HEK293 (cell line): Measurements from ENCODE around the gene RALGAPA1.
"Not testable (repeated sequence)": the region's sequence is repeated elsewhere in the genome, so short reads cannot be mapped to it uniquely, and the experiment has no call there.

Experiments
- CTCF ChIA-PET: fragments of 350-600 bp; formaldehyde crosslinking; extraction: SDS; loops from one replicate; lab custom pipeline; 2021; ENCODE audit warnings: antibody characterized with exemption; lab: Yijun Ruan, JAX
- POLR2A ChIA-PET: fragments of 300-600 bp; formaldehyde crosslinking; extraction: SDS; loops from one replicate; lab custom pipeline; 2020; ENCODE audit warnings: antibody characterized with exemption, inconsistent platforms; lab: Yijun Ruan, JAX
- H3K27ac ChIP-seq: fragments of 200-500 bp; sonication (Bioruptor generic); 2 replicates; pipeline ENCODE4 v1.5.1; 2014; ENCODE audit warnings: low read depth, low read length, control low read depth, inconsistent platforms; ENCODE audit errors: extremely low read depth
- H3K36me3 ChIP-seq, 2 experiments: fragments of 200-500 bp in 1 of 2; sonication (Bioruptor generic) in 1 of 2; 1 replicate in 1 of 2; 2 replicates in 1 of 2; pipeline ENCODE4 v1.5.1; 2014 to 2017; ENCODE audit warnings: inconsistent platforms in 2 of 2, low read length in 2 of 2; ENCODE audit not compliant: control insufficient read depth in 2 of 2, insufficient read depth in 1 of 2
- H3K4me1 ChIP-seq: fragments of 200-500 bp; sonication (Bioruptor generic); 2 replicates; pipeline ENCODE4 v1.5.1; 2014; ENCODE audit warnings: mild to moderate bottlenecking, low read length, inconsistent platforms; ENCODE audit not compliant: control insufficient read depth, insufficient read depth
- H3K4me3 ChIP-seq: 2 replicates; pipeline ENCODE4 v1.5.1; 2011; ENCODE audit warnings: low read depth, mild to moderate bottlenecking, control low read depth, low read length, moderate library complexity
- H3K9me3 ChIP-seq: fragments of 200-500 bp; sonication (Bioruptor generic); 2 replicates; pipeline ENCODE4 v1.5.1; 2014; ENCODE audit warnings: low read depth, low read length, inconsistent platforms; ENCODE audit not compliant: control insufficient read depth, insufficient read depth
- OSR2 ChIP-seq: fragments of 450-650 bp; formaldehyde crosslinking; IDR thresholded peaks from 2 replicates; pipeline ENCODE4 v1.5.1; 2016; ENCODE audit warnings: missing biosample characterization, missing genetic modification characterization
- SCRT2 ChIP-seq: fragments of 450-650 bp; formaldehyde crosslinking; IDR thresholded peaks from 2 replicates; pipeline ENCODE4 v1.5.1; 2016; ENCODE audit warnings: missing biosample characterization, missing genetic modification characterization
- SETDB1 ChIP-seq: IDR thresholded peaks from one replicate; pipeline ENCODE4 v1.6.1; 2017; ENCODE audit warnings: mild to moderate bottlenecking, low read length, moderate library complexity, mixed read lengths; ENCODE audit not compliant: insufficient read length
- ZBTB21 ChIP-seq: fragments of 450-650 bp; formaldehyde crosslinking; IDR thresholded peaks from 2 replicates; pipeline ENCODE4 v1.5.1; 2017; ENCODE audit warnings: missing biosample characterization, missing genetic modification characterization
- ZNF121 ChIP-seq: fragments of 450-650 bp; formaldehyde crosslinking; IDR thresholded peaks from 2 replicates; pipeline ENCODE4 v1.5.1; 2016; ENCODE audit warnings: missing biosample characterization, missing genetic modification characterization
- ZNF157 ChIP-seq: fragments of 450-650 bp; formaldehyde crosslinking; IDR thresholded peaks from 2 replicates; pipeline ENCODE4 v1.5.1; 2016; ENCODE audit warnings: missing biosample characterization, missing genetic modification characterization
- ZNF239 ChIP-seq: fragments of 450-650 bp; formaldehyde crosslinking; IDR thresholded peaks from 2 replicates; pipeline ENCODE4 v1.5.1; 2016; ENCODE audit warnings: missing biosample characterization, missing genetic modification characterization
- ZNF274 ChIP-seq, 2 experiments: fragments of 200-500 bp in 1 of 2; fragments of 450-650 bp in 1 of 2; sonication (Bioruptor generic) in 1 of 2; formaldehyde crosslinking in 1 of 2; IDR thresholded peaks; 2 replicates each; pipeline versions ENCODE4 v1.5.1 to v1.6.1; 2014 to 2016; ENCODE audit warnings: borderline replicate concordance in 1 of 2, inconsistent platforms in 1 of 2, low read length in 1 of 2, missing biosample characterization in 1 of 2, missing genetic modification characterization in 1 of 2
- ZNF335 ChIP-seq: fragments of 450-650 bp; formaldehyde crosslinking; conservative IDR thresholded peaks from 2 replicates; pipeline ENCODE4 v1.5.1; 2016; ENCODE audit warnings: missing biosample characterization, missing genetic modification characterization
- ZNF585B ChIP-seq: fragments of 450-650 bp; formaldehyde crosslinking; IDR thresholded peaks from 2 replicates; pipeline ENCODE4 v1.5.1; 2016; ENCODE audit warnings: missing biosample characterization, missing genetic modification characterization
- ZNF837 ChIP-seq: fragments of 450-650 bp; formaldehyde crosslinking; IDR thresholded peaks from 2 replicates; pipeline ENCODE4 v1.5.1; 2016; ENCODE audit warnings: missing biosample characterization, missing genetic modification characterization
- TF ChIP-seq, protein P1 (sequence below): fragments of 450-650 bp; IDR thresholded peaks from 2 replicates; pipeline ENCODE4 v1.5.1; 2018; ENCODE audit warnings: missing biosample characterization, missing genetic modification characterization
- TF ChIP-seq, protein P2 (sequence below): sonication (generic); formaldehyde crosslinking; IDR thresholded peaks from 2 replicates; pipeline ENCODE4 v1.8.1; 2022; ENCODE audit warnings: mild to moderate bottlenecking, moderate library complexity, missing genetic modification reagents

Gene RALGAPA1

DNA sequence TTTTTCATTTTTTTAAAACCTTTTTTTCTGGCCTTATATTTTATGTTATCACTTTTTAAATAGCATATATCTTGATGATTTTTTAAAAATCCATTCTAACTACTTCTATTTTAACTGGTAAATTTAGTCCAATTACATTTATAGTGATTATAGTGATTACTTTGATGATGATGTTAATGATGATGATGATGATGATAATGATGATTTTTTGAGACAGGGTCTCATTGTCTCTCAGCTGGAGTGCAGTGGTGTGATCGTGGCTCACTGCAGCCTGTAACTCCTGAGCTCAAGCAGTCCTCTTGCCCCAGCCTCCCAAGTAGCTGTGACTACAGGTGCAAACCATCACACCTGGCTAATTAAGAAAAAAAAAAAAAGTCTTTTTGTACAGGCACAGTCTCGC, 44.1 kb upstream of the RALGAPA1 start:
- CTCF ChIA-PET = interaction anchor here (0.7 kb wide), 1 partner anchor 114 kb away, joined by 3 read pairs; no protein-coding TSS in a partner anchor
- no peak overlapping the region for H3K27ac ChIP-seq
- TF ChIP-seq, protein P1, sequence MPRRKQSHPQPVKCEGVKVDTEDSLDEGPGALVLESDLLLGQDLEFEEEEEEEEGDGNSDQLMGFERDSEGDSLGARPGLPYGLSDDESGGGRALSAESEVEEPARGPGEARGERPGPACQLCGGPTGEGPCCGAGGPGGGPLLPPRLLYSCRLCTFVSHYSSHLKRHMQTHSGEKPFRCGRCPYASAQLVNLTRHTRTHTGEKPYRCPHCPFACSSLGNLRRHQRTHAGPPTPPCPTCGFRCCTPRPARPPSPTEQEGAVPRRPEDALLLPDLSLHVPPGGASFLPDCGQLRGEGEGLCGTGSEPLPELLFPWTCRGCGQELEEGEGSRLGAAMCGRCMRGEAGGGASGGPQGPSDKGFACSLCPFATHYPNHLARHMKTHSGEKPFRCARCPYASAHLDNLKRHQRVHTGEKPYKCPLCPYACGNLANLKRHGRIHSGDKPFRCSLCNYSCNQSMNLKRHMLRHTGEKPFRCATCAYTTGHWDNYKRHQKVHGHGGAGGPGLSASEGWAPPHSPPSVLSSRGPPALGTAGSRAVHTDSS (tag by site-specific recombination) = peak; percentile 63; the same call in 1 of the 2 replicates
- no peak for TF ChIP-seq ZNF335 (tag by site-specific recombination)
- no peaks in the 10 kb centered on the region for H3K9me3 ChIP-seq
- H3K4me3 ChIP-seq = no peak overlapping the region
- POLR2A ChIA-PET = no interaction called here
- H3K4me1 ChIP-seq = no peaks in the 10 kb centered on the region
- peaks cover 27 to 35% of the 10 kb centered on the region in 2 experiments for H3K36me3 ChIP-seq

DNA sequence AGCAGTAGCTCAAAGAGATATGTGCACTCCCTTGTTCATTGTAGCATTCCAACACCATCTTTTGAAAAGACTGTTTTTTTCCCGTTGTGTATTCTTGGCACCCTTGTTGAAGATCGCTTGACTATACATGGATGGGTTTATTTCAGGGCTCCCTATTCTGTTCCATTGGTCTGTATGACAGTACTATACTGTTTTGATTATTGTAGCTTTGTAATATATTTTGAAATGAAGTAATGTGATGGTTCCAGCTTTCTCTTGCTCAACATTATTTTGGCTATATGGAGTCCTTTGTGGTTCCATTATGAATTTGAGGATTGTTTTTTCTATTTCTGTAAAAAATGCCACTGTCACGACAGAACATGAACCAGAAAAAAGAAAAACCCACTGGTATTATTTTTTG, 42.7 kb upstream of the RALGAPA1 start:
- no peaks in the 10 kb centered on the region for H3K9me3 ChIP-seq
- POLR2A ChIA-PET = no interaction called here
- no peaks in the 10 kb centered on the region for H3K4me1 ChIP-seq
- H3K4me3 ChIP-seq = no peak overlapping the region
- TF ChIP-seq SETDB1 = peak; percentile 62
- TF ChIP-seq ZNF239 (tag by site-specific recombination) = no peak
- TF ChIP-seq, all 188 proteins: peak for 1
- no peak overlapping the region for H3K27ac ChIP-seq
- CTCF ChIA-PET = interaction anchor here (0.6 to 0.8 kb wide), 3 partner anchors 9 to 31 kb away, joined by 4 to 5 read pairs (median 4); no protein-coding TSS in a partner anchor
- peaks cover 35 to 37% of the 10 kb centered on the region in 2 experiments for H3K36me3 ChIP-seq

DNA sequence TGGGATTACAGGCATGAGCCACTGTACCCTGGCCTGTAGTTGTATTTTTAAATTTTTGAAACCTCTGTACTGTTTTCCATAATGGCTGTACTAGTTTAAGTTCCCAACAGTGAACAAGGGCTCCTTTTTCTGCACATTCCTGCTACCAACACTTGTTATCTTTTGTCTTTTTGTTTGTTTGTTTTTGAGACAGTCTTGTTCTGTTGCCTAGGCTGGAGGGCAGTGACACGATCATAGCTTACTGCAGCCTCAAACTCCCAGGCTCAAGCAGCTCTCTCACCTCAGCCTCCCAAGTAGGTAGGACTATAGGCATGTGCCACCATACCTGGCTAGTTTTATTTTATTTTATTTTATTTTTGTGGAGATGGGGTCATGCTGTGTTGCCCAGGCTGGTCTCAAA, 40.0 kb upstream of the RALGAPA1 start:
- TF ChIP-seq, protein P2, sequence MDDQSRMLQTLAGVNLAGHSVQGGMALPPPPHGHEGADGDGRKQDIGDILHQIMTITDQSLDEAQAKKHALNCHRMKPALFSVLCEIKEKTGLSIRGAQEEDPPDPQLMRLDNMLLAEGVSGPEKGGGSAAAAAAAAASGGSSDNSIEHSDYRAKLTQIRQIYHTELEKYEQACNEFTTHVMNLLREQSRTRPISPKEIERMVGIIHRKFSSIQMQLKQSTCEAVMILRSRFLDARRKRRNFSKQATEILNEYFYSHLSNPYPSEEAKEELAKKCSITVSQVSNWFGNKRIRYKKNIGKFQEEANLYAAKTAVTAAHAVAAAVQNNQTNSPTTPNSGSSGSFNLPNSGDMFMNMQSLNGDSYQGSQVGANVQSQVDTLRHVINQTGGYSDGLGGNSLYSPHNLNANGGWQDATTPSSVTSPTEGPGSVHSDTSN (CRISPR knock-in tag) = no peak
- 0 out of 2 replicates have a peak, but pooled peaks have one; percentile 13 for TF ChIP-seq ZNF121 (tag by site-specific recombination)
- Histone ChIP-seq H3K36me3 (peaks cover 52 to 53% of the 10 kb centered on the region in 2 experiments), H3K4me3 (no peak overlapping the region), H3K27ac (no peak overlapping the region), H3K4me1 (no peaks in the 10 kb centered on the region), H3K9me3 (no peaks in the 10 kb centered on the region)
- CTCF ChIA-PET = interaction anchor here (1.3 kb wide), 1 partner anchor 11 kb away, joined by 3 read pairs; no protein-coding TSS in a partner anchor
- POLR2A ChIA-PET = interaction anchor here (0.6 kb wide), 1 partner anchor 52 kb away, joined by 4 read pairs; no protein-coding TSS in a partner anchor

DNA sequence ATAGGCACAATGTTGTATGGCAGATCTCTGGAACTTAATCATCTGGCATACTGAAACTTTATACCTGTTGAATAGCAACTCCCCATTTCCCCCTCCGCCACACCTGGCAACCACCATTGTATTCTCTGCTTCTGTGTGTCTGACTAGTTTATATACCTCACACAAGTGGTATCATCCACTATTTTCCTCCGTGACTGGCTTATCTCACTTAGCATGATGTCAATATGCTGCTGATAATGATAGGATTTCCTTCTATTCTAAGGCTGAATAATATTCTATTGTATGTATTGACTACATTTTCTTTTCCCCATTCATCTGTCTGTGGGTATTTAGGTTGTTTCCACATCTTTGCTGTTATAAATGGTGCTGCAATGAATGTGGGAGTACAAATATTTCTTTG, 38.5 kb upstream of the RALGAPA1 start:
- TF ChIP-seq ZNF585B = no peak
- no peak for TF ChIP-seq ZNF837
- peak; percentile 13; the same call in 1 of the 2 replicates for TF ChIP-seq SCRT2 (tag by site-specific recombination)
- no peak for TF ChIP-seq ZNF157 (tag by site-specific recombination)
- TF ChIP-seq, all 188 proteins: peak for 1
- ChIA-PET POLR2A (no interaction called here), CTCF (no interaction called here)
- Histone ChIP-seq H3K4me1 (no peaks in the 10 kb centered on the region), H3K4me3 (no peak overlapping the region), H3K9me3 (no peaks in the 10 kb centered on the region), H3K36me3 (peaks cover 46 to 64% of the 10 kb centered on the region in 2 experiments), H3K27ac (no peak overlapping the region)

DNA sequence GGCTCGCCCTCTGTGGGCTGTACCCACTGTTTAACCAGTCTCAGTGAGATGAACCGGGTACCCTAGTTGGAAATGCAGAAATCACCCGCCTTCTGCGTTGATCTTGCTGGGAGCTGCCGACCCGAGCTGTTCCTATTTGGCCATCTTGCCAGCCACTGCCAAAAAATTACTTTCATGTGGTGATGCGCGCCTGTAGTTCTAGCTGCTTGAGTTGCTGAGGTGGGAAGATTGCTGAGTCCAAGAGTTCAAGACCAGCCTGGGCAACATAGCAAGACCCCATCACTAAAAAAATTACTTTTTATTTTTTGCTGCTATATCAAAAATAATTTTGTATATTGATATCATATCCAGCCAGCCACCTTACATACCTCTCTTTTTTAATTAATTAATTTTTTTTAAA, 35.4 kb upstream of the RALGAPA1 start:
- H3K4me3 ChIP-seq = no peak overlapping the region
- POLR2A ChIA-PET = no interaction called here
- H3K27ac ChIP-seq = no peak overlapping the region
- CTCF ChIA-PET = no interaction called here
- TF ChIP-seq ZNF274 (IDR thresholded peaks at IDR 0.05; ENCODE audit: low read length) (no peak), ZNF274 (tag by site-specific recombination; IDR thresholded peaks at IDR 0.05; ENCODE audit: borderline replicate concordance) (no peak), ZBTB21 (no peak), OSR2 (tag by site-specific recombination) (no peak), ZNF121 (tag by site-specific recombination) (0 out of 2 replicates have a peak, but pooled peaks have one; percentile 43)
- TF ChIP-seq, all 188 proteins: peak for 1
- H3K36me3 ChIP-seq = peaks cover 30 to 60% of the 10 kb centered on the region in 2 experiments
- H3K9me3 ChIP-seq = no peaks in the 10 kb centered on the region
- no peaks in the 10 kb centered on the region for H3K4me1 ChIP-seq

DNA sequence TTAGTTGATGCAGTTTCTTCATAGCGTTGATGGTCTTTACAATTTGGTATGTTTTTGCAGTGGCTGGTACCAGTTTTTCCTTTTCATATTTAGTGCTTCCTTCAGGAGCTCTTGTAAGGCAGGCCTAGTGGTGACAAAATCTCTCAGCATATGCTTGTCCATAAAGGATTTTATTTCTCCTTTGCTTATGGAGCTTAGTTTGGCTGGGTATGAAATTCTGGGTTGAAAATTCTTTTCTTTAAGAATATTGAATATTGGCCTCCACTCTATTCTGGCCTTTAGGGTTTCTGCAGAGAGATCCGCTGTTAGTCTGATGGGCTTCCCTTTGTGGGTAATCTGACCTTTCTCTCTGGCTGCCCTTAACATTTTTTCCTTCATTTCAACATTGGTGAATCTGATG, 33.1 kb upstream of the RALGAPA1 start:
- H3K9me3 ChIP-seq, CTCF ChIA-PET, H3K4me3 ChIP-seq, H3K4me1 ChIP-seq, H3K27ac ChIP-seq: not testable (repeated sequence)
- POLR2A ChIA-PET = interaction anchor here (0.7 kb wide), 1 partner anchor 10 kb away, joined by 3 read pairs; no protein-coding TSS in a partner anchor
- peaks cover 26 to 65% of the 10 kb centered on the region in 2 experiments for H3K36me3 ChIP-seq

DNA sequence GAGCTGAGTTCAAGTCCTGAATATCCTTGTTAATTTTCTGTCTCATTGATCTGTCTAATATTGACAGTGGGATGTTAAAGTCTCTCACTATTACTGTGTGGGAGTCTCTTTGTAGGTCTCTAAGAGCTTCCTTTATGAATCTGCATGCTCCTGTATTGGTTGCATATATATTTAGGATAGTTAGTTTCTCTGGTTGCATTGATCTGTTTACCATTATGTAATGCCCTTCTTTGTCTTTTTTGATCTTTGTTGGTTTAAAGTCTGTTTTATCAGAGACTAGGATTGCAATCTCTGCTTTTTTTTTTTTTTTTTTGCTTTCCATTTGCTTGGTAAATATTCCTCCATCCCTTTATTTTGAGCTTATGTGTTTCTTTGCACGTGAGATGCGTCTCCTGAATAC, 32.6 kb upstream of the RALGAPA1 start:
- H3K4me1 ChIP-seq, H3K27ac ChIP-seq, H3K9me3 ChIP-seq, CTCF ChIA-PET, H3K4me3 ChIP-seq: not testable (repeated sequence)
- POLR2A ChIA-PET = interaction anchor here (0.7 kb wide), 1 partner anchor 10 kb away, joined by 3 read pairs; no protein-coding TSS in a partner anchor
- H3K36me3 ChIP-seq = peaks cover 30 to 67% of the 10 kb centered on the region in 2 experiments
